ENCODE data around the gene SGSM2. TPM values are rescaled to one million over a fixed set of nuclear protein-coding genes. Genes with fewer than 3 reads are reported as not detected.

Gene SGSM2
- polyA plus RNA-seq, 1 donor from 2014 or later = 222 TPM

DNA sequence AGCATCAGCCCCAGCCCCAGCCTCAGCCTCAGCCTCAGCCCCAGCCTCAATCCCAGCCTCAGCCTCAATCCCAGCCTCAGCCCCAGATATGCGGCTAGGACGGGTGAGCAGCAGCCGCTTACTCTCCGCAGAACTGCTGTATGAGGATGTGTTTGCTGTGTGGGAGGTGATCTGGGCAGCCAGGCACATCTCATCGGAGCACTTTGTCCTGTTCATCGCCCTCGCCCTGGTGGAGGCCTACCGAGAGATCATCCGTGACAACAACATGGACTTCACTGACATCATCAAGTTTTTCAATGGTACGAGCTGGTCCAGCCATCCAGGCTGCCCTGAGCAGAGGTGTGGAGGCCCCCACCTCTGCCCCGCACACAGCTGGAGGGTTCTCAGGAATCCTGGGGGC is 41.6 kb downstream of the SGSM2 start:
- H3K79me2 ChIP-seq (replicated peaks; ENCODE audit: insufficient read depth, low read length) = no peaks in the 10 kb centered on the region
- H3K27ac ChIP-seq (ENCODE audit: low read length) = no peak overlapping the region
- no peak overlapping the region for H3K4me3 ChIP-seq (ENCODE audit: low read length)
- H3K36me3 ChIP-seq (ENCODE audit: insufficient read depth, low read length) = no peaks in the 10 kb centered on the region
- H3K9me2 ChIP-seq (ENCODE audit: insufficient read depth, low read length) = no peaks in the 10 kb centered on the region
- H3K9me3 ChIP-seq (ENCODE audit: low read length) = no peaks in the 10 kb centered on the region
- no peak overlapping the region for H2AFZ ChIP-seq (ENCODE audit: low read depth, low read length)
- H4K20me1 ChIP-seq (ENCODE audit: insufficient read depth) = peaks cover 4% of the 10 kb centered on the region
- TF ChIP-seq POLR2AphosphoS5 (IDR thresholded peaks at IDR 0.05) (peak; percentile 6), RAD21 (conservative IDR thresholded peaks at IDR 0.05) (no peak)
- H3K4me2 ChIP-seq (ENCODE audit: low read length) = no peak overlapping the region
- no peak overlapping the region for H3K9ac ChIP-seq (ENCODE audit: low read length)
- no peaks in the 10 kb centered on the region for H3F3A ChIP-seq (ENCODE audit: insufficient read depth, low read length, poor library complexity, severe bottlenecking)
- no peaks in the 10 kb centered on the region for H3K27me3 ChIP-seq (ENCODE audit: insufficient read depth, low read depth, low read length)

DNA sequence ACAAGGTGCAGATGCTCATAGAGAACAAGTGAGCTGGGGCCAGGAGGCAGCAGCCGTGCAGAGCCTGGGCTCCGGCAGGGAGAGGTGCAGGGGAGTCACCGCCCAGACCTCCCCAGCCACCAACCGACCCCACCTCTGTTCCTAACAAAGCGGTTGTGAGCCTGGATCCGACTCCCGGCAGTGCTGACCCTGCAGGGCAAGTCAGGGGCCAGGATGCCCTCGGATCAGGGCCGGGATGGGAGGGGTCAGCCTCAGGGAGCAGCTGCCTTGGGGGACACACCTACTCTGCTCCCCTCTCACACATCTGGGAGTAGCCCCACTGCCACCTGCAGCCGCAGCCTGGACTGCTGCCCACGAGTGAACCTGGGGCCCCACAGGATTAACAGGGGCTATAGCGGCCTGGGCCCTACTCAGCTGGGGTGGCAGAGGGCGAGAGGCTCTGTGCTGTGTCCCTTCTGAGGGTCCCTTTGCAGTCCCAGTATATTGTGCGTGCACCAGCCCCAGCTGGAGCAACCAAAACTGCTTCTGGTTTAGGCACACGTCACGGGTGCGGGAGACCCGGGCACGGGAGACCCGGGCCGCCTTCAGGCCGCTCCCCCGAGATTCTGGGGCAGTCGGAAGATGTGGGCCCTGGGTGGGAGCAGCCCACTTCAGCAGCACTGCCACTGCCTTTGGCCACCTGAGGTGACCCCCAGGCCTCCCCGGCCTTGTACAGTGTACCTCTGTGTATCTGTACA is 42.4 kb downstream of the SGSM2 start:
- no peaks in the 10 kb centered on the region for H3F3A ChIP-seq (ENCODE audit: insufficient read depth, low read length, poor library complexity, severe bottlenecking)
- no peaks in the 10 kb centered on the region for H3K27me3 ChIP-seq (ENCODE audit: insufficient read depth, low read depth, low read length)
- H3K4me3 ChIP-seq (ENCODE audit: low read length) = no peak overlapping the region
- H3K9ac ChIP-seq (ENCODE audit: low read length) = no peak overlapping the region
- H2AFZ ChIP-seq (ENCODE audit: low read depth, low read length) = no peak overlapping the region
- H3K4me2 ChIP-seq (ENCODE audit: low read length) = no peak overlapping the region
- no peaks in the 10 kb centered on the region for H3K9me2 ChIP-seq (ENCODE audit: insufficient read depth, low read length)
- no peaks in the 10 kb centered on the region for H3K79me2 ChIP-seq (replicated peaks; ENCODE audit: insufficient read depth, low read length)
- H3K9me3 ChIP-seq (ENCODE audit: low read length) = no peaks in the 10 kb centered on the region
- H4K20me1 ChIP-seq (ENCODE audit: insufficient read depth) = peaks cover 4% of the 10 kb centered on the region
- no peak overlapping the region for H3K27ac ChIP-seq (ENCODE audit: low read length)
- H3K36me3 ChIP-seq (ENCODE audit: insufficient read depth, low read length) = no peaks in the 10 kb centered on the region
- no peak for TF ChIP-seq EZH2 (IDR thresholded peaks at IDR 0.05; ENCODE audit: borderline replicate concordance, insufficient read depth, low read length, poor library complexity, severe bottlenecking)
- TF ChIP-seq, protein P1, sequence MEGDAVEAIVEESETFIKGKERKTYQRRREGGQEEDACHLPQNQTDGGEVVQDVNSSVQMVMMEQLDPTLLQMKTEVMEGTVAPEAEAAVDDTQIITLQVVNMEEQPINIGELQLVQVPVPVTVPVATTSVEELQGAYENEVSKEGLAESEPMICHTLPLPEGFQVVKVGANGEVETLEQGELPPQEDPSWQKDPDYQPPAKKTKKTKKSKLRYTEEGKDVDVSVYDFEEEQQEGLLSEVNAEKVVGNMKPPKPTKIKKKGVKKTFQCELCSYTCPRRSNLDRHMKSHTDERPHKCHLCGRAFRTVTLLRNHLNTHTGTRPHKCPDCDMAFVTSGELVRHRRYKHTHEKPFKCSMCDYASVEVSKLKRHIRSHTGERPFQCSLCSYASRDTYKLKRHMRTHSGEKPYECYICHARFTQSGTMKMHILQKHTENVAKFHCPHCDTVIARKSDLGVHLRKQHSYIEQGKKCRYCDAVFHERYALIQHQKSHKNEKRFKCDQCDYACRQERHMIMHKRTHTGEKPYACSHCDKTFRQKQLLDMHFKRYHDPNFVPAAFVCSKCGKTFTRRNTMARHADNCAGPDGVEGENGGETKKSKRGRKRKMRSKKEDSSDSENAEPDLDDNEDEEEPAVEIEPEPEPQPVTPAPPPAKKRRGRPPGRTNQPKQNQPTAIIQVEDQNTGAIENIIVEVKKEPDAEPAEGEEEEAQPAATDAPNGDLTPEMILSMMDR (IDR thresholded peaks at IDR 0.05; ENCODE audit: poor library complexity, severe bottlenecking) = no peak
- TF ChIP-seq RAD21 (conservative IDR thresholded peaks at IDR 0.05) = no peak
- no peak for TF ChIP-seq TAF1 (IDR thresholded peaks at IDR 0.05; ENCODE audit: low read depth)
- TF ChIP-seq, protein P2, sequence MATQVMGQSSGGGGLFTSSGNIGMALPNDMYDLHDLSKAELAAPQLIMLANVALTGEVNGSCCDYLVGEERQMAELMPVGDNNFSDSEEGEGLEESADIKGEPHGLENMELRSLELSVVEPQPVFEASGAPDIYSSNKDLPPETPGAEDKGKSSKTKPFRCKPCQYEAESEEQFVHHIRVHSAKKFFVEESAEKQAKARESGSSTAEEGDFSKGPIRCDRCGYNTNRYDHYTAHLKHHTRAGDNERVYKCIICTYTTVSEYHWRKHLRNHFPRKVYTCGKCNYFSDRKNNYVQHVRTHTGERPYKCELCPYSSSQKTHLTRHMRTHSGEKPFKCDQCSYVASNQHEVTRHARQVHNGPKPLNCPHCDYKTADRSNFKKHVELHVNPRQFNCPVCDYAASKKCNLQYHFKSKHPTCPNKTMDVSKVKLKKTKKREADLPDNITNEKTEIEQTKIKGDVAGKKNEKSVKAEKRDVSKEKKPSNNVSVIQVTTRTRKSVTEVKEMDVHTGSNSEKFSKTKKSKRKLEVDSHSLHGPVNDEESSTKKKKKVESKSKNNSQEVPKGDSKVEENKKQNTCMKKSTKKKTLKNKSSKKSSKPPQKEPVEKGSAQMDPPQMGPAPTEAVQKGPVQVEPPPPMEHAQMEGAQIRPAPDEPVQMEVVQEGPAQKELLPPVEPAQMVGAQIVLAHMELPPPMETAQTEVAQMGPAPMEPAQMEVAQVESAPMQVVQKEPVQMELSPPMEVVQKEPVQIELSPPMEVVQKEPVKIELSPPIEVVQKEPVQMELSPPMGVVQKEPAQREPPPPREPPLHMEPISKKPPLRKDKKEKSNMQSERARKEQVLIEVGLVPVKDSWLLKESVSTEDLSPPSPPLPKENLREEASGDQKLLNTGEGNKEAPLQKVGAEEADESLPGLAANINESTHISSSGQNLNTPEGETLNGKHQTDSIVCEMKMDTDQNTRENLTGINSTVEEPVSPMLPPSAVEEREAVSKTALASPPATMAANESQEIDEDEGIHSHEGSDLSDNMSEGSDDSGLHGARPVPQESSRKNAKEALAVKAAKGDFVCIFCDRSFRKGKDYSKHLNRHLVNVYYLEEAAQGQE (IDR thresholded peaks at IDR 0.05; ENCODE audit: borderline replicate concordance) = no peak
- TF ChIP-seq SMC3 (conservative IDR thresholded peaks at IDR 0.05; ENCODE audit: poor library complexity) = no peak
- no peak for TF ChIP-seq MXI1 (conservative IDR thresholded peaks at IDR 0.05; ENCODE audit: poor library complexity, severe bottlenecking)
- TF ChIP-seq EP300 (conservative IDR thresholded peaks at IDR 0.05; ENCODE audit: poor library complexity, severe bottlenecking) = no peak
- TF ChIP-seq POLR2AphosphoS5 (IDR thresholded peaks at IDR 0.05) = no peak
